T-helper 1 cell treated with Interleukin-12 subunit alpha and Interleukin-12 subunit beta and Interleukin-4 antibody, amounts not matched to agents 30 ng/mL and 1 ng/mL, for 36 hours (primary cell): Measurements from ENCODE around the gene PRR36. TPM values are rescaled to one million over a fixed set of nuclear protein-coding genes. Genes with fewer than 3 reads are reported as not detected.
"Not testable (repeated sequence)": the region's sequence is repeated elsewhere in the genome, so short reads cannot be mapped to it uniquely, and the experiment has no call there.

Experiments used
- intact Hi-C: fragments of 100-400 bp; cut with micrococcal nuclease; formaldehyde crosslinking; loops from one replicate; pipeline ENCODE4 v1.15.1; 2024
- total RNA-seq: library from RNA; stranded (reverse); gene quantifications from 2 replicates; pipeline ENCODE4 v1.2.3, GENCODE V29; 2022

The PRR36 gene
- total RNA-seq, 1 donor from 2014 or later: 0.34 TPM

- intact Hi-C loops: no loop called here
Measured at GRCh38 chr19:7900401-7900870, 26.2 kb upstream of the PRR36 start.

- intact Hi-C loops: no loop called here
Measured at GRCh38 chr19:7899751-7900378, 25.7 kb upstream of the PRR36 start.

- intact Hi-C loops: no loop called here
Measured at GRCh38 chr19:7898967-7899366, 24.8 kb upstream of the PRR36 start.

- intact Hi-C loops: no loop called here
Measured at GRCh38 chr19:7897292-7897691, 23.1 kb upstream of the PRR36 start.

GRCh38 chr19:7895565-7895964 lies 21.4 kb upstream of the PRR36 start:
- intact Hi-C loops: no loop called here

GRCh38 chr19:7894612-7895309 lies 20.6 kb upstream of the PRR36 start:
- intact Hi-C loops: no loop called here

GRCh38 chr19:7893362-7894101 lies 19.3 kb upstream of the PRR36 start:
- intact Hi-C loops: not testable (repeated sequence)

- intact Hi-C loops: no loop called here
Measured at GRCh38 chr19:7888826-7889217, 14.6 kb upstream of the PRR36 start.

GRCh38 chr19:7888145-7888825 lies 14.1 kb upstream of the PRR36 start, which contains the start of gene LRRC8E:
TSS of gene LRRC8E (plus strand) at chr19:7888510. CDS start at chr19:7895604, 7,094 bp downstream.
- intact Hi-C loops: no loop called here

- intact Hi-C loops: no loop called here
Measured at GRCh38 chr19:7887408-7888144, 13.4 kb upstream of the PRR36 start.

- intact Hi-C loops: no loop called here
Measured at GRCh38 chr19:7885818-7886217, 11.6 kb upstream of the PRR36 start.

GRCh38 chr19:7883796-7884570 lies 9.8 kb upstream of the PRR36 start:
- intact Hi-C loops: no loop called here

GRCh38 chr19:7883105-7883504 lies 8.9 kb upstream of the PRR36 start:
- intact Hi-C loops: no loop called here

- intact Hi-C loops: no loop called here
Measured at GRCh38 chr19:7881910-7882309, 7.7 kb upstream of the PRR36 start.

- intact Hi-C loops: no loop called here
Measured at GRCh38 chr19:7879836-7880235, 5.6 kb upstream of the PRR36 start.

- intact Hi-C loops: no loop called here
Measured at GRCh38 chr19:7879111-7879807, 5.1 kb upstream of the PRR36 start.

GRCh38 chr19:7877249-7877836 lies 3.2 kb upstream of the PRR36 start:
- intact Hi-C loops: no loop called here

GRCh38 chr19:7874897-7875273 lies 695 bp upstream of the PRR36 start:
- intact Hi-C loops: no loop called here
